Measurements from ENCODE around the gene RNF113B. TPM values are rescaled to one million over a fixed set of nuclear protein-coding genes. Genes with fewer than 3 reads are reported as not detected.

Gene RNF113B
- total and polyA plus RNA-seq, 2 of the 13 experiments (the other 11 are each of a cell fraction or from before 2014, with no cell fraction given): not detected

DNA sequence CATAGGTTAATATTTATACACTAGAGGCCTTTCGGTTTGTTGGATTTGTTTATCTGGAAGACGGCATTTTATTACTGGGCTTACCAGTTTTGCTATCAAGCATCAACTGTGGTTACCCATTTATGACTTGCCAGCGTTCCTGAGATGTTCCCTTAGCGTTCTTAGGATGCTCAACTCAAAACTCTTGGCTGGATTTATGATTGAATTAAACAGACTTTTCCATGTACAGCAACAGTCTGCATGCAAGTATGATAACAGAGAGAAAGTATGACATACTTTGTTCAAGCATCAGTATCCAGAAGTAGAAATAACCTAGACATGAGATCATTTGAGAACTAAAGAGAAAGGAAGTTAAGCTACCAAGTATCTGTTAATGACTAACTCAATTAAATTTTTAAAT lies 29.9 kb upstream of the RNF113B start:
- H3K27me3 ChIP-seq (ENCODE audit: control insufficient read depth in 1 of 2, insufficient read depth in 2 of 2, low read length in 2 of 2): no peaks in the 10 kb centered on the region
- no TSS peak for BruUV-seq (replicated peaks)
- CTCF ChIA-PET (ENCODE audit: low intra/inter-chr PET ratio, low total read pairs): no interaction called here
- FAIRE-seq (no peak), ATAC-seq (no peak), DNase-seq (ENCODE audit: low spot score) (no peak)
- H3K36me3 ChIP-seq (replicated peaks in 1 of 2; ENCODE audit: control insufficient read depth in 1 of 2, insufficient read depth in 2 of 2, low read length in 2 of 2): peaks cover 8 to 26% of the 10 kb centered on the region in 2 experiments; a peak in 4 of 5 replicates
- peaks cover 45% of the 10 kb centered on the region for H3K4me1 ChIP-seq (ENCODE audit: insufficient read depth, low read length)
- no peak overlapping the region for H3K4me3 ChIP-seq (replicated peaks in 1 of 3; ENCODE audit: insufficient read depth in 1 of 3, low read depth in 2 of 3, low read length in 3 of 3)
- 91% methylated on average over 4 of the region's 4 CpGs for WGBS (ENCODE audit: low lambda C conversion rate)
- peaks cover 90% of the 10 kb centered on the region for H3K79me2 ChIP-seq (ENCODE audit: insufficient read depth, low read length)
- no peak overlapping the region for H3K27ac ChIP-seq (ENCODE audit: extremely low read length, insufficient read depth, low read length)
- no peak overlapping the region for H2AFZ ChIP-seq (ENCODE audit: low read length)
- H3K4me2 ChIP-seq (ENCODE audit: low read depth, low read length): no peak overlapping the region
- peaks cover 40% of the 10 kb centered on the region for H4K20me1 ChIP-seq (ENCODE audit: insufficient read depth, low read length)
- intact Hi-C loops (cut with micrococcal nuclease; ENCODE audit: unreplicated experiment) (loop anchor here (10.0 kb wide), 1 partner anchor 638 kb away; no protein-coding TSS in a partner anchor), in situ Hi-C loops (cut with HindIII; ENCODE audit: extremely low pct_ligation_motif_present, low pct_unique_long_range_greater_than_20kb) (no loop called here)
- H3K9ac ChIP-seq (ENCODE audit: insufficient read depth, low read depth, low read length): no peak overlapping the region
- H3K9me3 ChIP-seq (ENCODE audit: low read length): peaks cover 28% of the 10 kb centered on the region; the same call in 1 of the 2 replicates
- POLR2A ChIA-PET: no interaction called here
- TF ChIP-seq ZNF136 (CRISPR knock-in tag; IDR thresholded peaks at IDR 0.05; ENCODE audit: low read depth) (no peak), TARDBP (CRISPR knock-in tag; IDR thresholded peaks at IDR 0.05) (no peak), MLX (CRISPR knock-in tag; IDR thresholded peaks at IDR 0.05) (no peak), ZNF24 (IDR thresholded peaks at IDR 0.05) (no peak), SRSF9 (IDR thresholded peaks at IDR 0.05; ENCODE audit: borderline replicate concordance, insufficient read depth, low read depth, low read length, poor library complexity, severe bottlenecking) (no peak), ZIK1 (CRISPR knock-in tag; IDR thresholded peaks at IDR 0.05; ENCODE audit: borderline replicate concordance, low read depth) (no peak), ZNF232 (CRISPR knock-in tag; IDR thresholded peaks at IDR 0.05; ENCODE audit: borderline replicate concordance) (no peak), REXO4 (CRISPR knock-in tag; IDR thresholded peaks at IDR 0.05; ENCODE audit: borderline replicate concordance) (no peak), TFDP2 (CRISPR knock-in tag; IDR thresholded peaks at IDR 0.05) (no peak), DMTF1 (CRISPR knock-in tag; IDR thresholded peaks at IDR 0.05) (no peak), NFATC3 (CRISPR knock-in tag; IDR thresholded peaks at IDR 0.05) (no peak), ZSCAN31 (CRISPR knock-in tag; IDR thresholded peaks at IDR 0.05; ENCODE audit: low read depth) (no peak), GATA4 (IDR thresholded peaks at IDR 0.05; ENCODE audit: borderline replicate concordance, low read depth) (no peak)
- TF ChIP-seq, protein P1, sequence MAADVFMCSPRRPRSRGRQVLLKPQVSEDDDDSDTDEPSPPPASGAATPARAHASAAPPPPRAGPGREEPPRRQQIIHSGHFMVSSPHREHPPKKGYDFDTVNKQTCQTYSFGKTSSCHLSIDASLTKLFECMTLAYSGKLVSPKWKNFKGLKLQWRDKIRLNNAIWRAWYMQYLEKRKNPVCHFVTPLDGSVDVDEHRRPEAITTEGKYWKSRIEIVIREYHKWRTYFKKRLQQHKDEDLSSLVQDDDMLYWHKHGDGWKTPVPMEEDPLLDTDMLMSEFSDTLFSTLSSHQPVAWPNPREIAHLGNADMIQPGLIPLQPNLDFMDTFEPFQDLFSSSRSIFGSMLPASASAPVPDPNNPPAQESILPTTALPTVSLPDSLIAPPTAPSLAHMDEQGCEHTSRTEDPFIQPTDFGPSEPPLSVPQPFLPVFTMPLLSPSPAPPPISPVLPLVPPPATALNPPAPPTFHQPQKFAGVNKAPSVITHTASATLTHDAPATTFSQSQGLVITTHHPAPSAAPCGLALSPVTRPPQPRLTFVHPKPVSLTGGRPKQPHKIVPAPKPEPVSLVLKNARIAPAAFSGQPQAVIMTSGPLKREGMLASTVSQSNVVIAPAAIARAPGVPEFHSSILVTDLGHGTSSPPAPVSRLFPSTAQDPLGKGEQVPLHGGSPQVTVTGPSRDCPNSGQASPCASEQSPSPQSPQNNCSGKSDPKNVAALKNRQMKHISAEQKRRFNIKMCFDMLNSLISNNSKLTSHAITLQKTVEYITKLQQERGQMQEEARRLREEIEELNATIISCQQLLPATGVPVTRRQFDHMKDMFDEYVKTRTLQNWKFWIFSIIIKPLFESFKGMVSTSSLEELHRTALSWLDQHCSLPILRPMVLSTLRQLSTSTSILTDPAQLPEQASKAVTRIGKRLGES (CRISPR knock-in tag; IDR thresholded peaks at IDR 0.05; ENCODE audit: borderline replicate concordance): no peak
- TF ChIP-seq, protein P2, sequence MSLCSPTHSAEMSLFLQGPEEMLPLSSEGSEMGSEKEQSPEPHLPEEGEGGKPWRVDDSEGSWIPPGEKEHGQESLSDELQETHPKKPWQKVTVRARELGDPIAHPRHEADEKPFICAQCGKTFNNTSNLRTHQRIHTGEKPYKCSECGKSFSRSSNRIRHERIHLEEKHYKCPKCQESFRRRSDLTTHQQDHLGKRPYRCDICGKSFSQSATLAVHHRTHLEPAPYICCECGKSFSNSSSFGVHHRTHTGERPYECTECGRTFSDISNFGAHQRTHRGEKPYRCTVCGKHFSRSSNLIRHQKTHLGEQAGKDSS (CRISPR knock-in tag; IDR thresholded peaks at IDR 0.05; ENCODE audit: borderline replicate concordance, low read depth): no peak
